K562 (cell line): ENCODE data around the gene HOXC11. TPM values are rescaled to one million over a fixed set of nuclear protein-coding genes. Genes with fewer than 3 reads are reported as not detected.

Source experiments
- ATAC-seq: fragments of 200-7000 bp; cut with Tn5 transposase; 3 replicates; pipeline ENCODE4 v1.9.1; 2020; ENCODE audit warnings: moderate library complexity
- BruUV-seq: library from RNA; stranded (reverse); fragments of 400-500 nt; replicated peaks from 2 replicates; lab custom pipeline; 2021; lab: Mats Ljungman, UMichigan
- CTCF ChIA-PET: fragments of 300-600 bp; formaldehyde crosslinking; extraction: SDS; loops from one replicate; lab custom pipeline; 2021; ENCODE audit warnings: low intra/inter-chr PET ratio; lab: Yijun Ruan, JAX
- POLR2A ChIA-PET: fragments of 300-600, 350-650 bp; sonication (Branson Sonifier 250); formaldehyde crosslinking; extraction: SDS; loops from one replicate; lab custom pipeline; 2021; ENCODE audit warnings: antibody characterized with exemption, inconsistent platforms; lab: Yijun Ruan, JAX
- DNase-seq, 4 experiments: peaks; one replicate each; pipeline versions ENCODE4 v3.0.0 to v3.0.0-alpha.2; 2011 to 2018; ENCODE audit warnings: low spot score in 3 of 4, mixed read lengths in 3 of 4; ENCODE audit errors: extremely low read depth in 1 of 4
- FAIRE-seq: peaks from 2 replicates; lab custom pipeline; 2011; peaks lifted over from hg19 to GRCh38; lab: Jason Lieb, UNC
- H2AFZ ChIP-seq: 2 replicates; pipeline ENCODE4 v1.6.0; 2011; ENCODE audit warnings: low read depth, low read length, control low read depth, inconsistent platforms
- H3K27ac ChIP-seq: fragments of 200-600 bp; 3 replicates; pipeline ENCODE4 v1.8.0; 2011; ENCODE audit warnings: low read depth, mild to moderate bottlenecking, control low read depth, inconsistent platforms, low read length, moderate library complexity, mixed read lengths; ENCODE audit errors: extremely low read depth
- H3K27me3 ChIP-seq, 2 experiments: fragments of 300-600 bp in 1 of 2; 2 replicates in 1 of 2; 3 replicates in 1 of 2; pipeline versions ENCODE4 v1.6.0 to v1.8.0; 2011; ENCODE audit warnings: inconsistent platforms in 2 of 2, low read length in 2 of 2, mild to moderate bottlenecking in 1 of 2, mixed read lengths in 1 of 2, moderate library complexity in 1 of 2; ENCODE audit not compliant: control insufficient read depth in 2 of 2, insufficient read depth in 2 of 2
- H3K36me3 ChIP-seq: fragments of 300-600 bp; 3 replicates; pipeline ENCODE4 v1.8.0; 2011; ENCODE audit warnings: mild to moderate bottlenecking, low read length, inconsistent platforms; ENCODE audit not compliant: control insufficient read depth, insufficient read depth
- H3K4me1 ChIP-seq, 2 experiments: fragments of 200-600 bp in 1 of 2; replicated peaks in 1 of 2; 2 replicates in 1 of 2; 3 replicates in 1 of 2; pipeline versions ENCODE4 v1.5.1 to v1.8.0; 2011; ENCODE audit warnings: inconsistent platforms in 2 of 2, low read length in 2 of 2, mild to moderate bottlenecking in 1 of 2, mixed read lengths in 1 of 2, moderate library complexity in 1 of 2; ENCODE audit not compliant: control insufficient read depth in 2 of 2, insufficient read depth in 2 of 2
- H3K4me2 ChIP-seq: 2 replicates; pipeline ENCODE4 v1.6.1; 2011; ENCODE audit warnings: low read length, control low read depth, inconsistent platforms, mixed read lengths; ENCODE audit not compliant: insufficient read depth
- H3K4me3 ChIP-seq: fragments of 200-600 bp; sonication (generic), shearing (Covaris generic); 2 replicates; pipeline ENCODE4 v1.5.1; 2016; ENCODE audit warnings: control low read depth, inconsistent platforms
- H3K79me2 ChIP-seq: fragments of 200-600 bp; 3 replicates; pipeline ENCODE4 v1.8.0; 2011; ENCODE audit warnings: low read length, inconsistent platforms; ENCODE audit not compliant: control insufficient read depth, insufficient read depth
- H3K9ac ChIP-seq, 2 experiments: 2 replicates each; pipeline versions ENCODE4 v1.6.0 to v1.6.1; 2011; ENCODE audit warnings: low read depth in 2 of 2, low read length in 2 of 2, control low read depth in 1 of 2, inconsistent platforms in 1 of 2, mild to moderate bottlenecking in 1 of 2, mixed read lengths in 1 of 2; ENCODE audit not compliant: insufficient read depth in 1 of 2
- H3K9me1 ChIP-seq: one replicate; pipeline ENCODE4 v1.6.0; 2011; ENCODE audit warnings: inconsistent platforms, mild to moderate bottlenecking, low read length, moderate library complexity; ENCODE audit not compliant: control insufficient read depth, insufficient read depth
- H3K9me3 ChIP-seq: replicated peaks from 2 replicates; pipeline ENCODE4 v1.5.1; 2011; ENCODE audit warnings: low read depth, low read length, inconsistent platforms; ENCODE audit not compliant: control insufficient read depth, insufficient read depth
- H4K20me1 ChIP-seq: replicated peaks from 2 replicates; pipeline ENCODE4 v1.6.1; 2011; ENCODE audit warnings: low read length, inconsistent platforms, mixed read lengths; ENCODE audit not compliant: control insufficient read depth, insufficient read depth
- BACH1 ChIP-seq: fragments of 200-800 bp; sonication (Bioruptor generic); IDR thresholded peaks from 2 replicates; pipeline ENCODE4 v1.6.1; 2016; ENCODE audit warnings: missing genetic modification characterization, missing compliant biosample characterization
- DDX20 ChIP-seq: fragments of 450-650 bp; IDR thresholded peaks from 2 replicates; pipeline ENCODE4 v1.6.1; 2016; ENCODE audit warnings: missing genetic modification characterization, low read depth, mild to moderate bottlenecking, missing compliant biosample characterization, moderate library complexity
- HLTF ChIP-seq: fragments of 450-650 bp; IDR thresholded peaks from 2 replicates; pipeline ENCODE4 v1.6.1; 2016
- RBM22 ChIP-seq: fragments of 200-400 bp; formaldehyde crosslinking; IDR thresholded peaks from 2 replicates; pipeline ENCODE4 v1.6.1; 2018; ENCODE audit warnings: low read length, low read depth; ENCODE audit not compliant: poor library complexity, severe bottlenecking
- ZNF77 ChIP-seq: fragments of 250-450 bp; sonication (Bioruptor Pico); IDR thresholded peaks from 2 replicates; pipeline ENCODE4 v1.5.0; 2020
- WGBS: fragments of 100-300 bp; shearing (Covaris generic); methylation state at CpG from one replicate; pipeline ENCODE4 v1.1.6; 2016; ENCODE audit warnings: low coverage, mixed read lengths; ENCODE audit not compliant: insufficient coverage; ENCODE audit errors: missing lambda C conversion rate; 5-methylcytosine and 5-hydroxymethylcytosine counted together
- in situ Hi-C: fragments of 300-500 bp; cut with MboI; formaldehyde crosslinking; loops from 4 replicates; pipeline ENCODE4 v1.15.0; 2018; ENCODE audit warnings: inconsistent platforms, mixed read lengths
- intact Hi-C: fragments of 100-400 bp; cut with micrococcal nuclease; formaldehyde crosslinking; loops from 2 replicates; pipeline ENCODE4 v1.14.2; 2022
- polyA plus RNA-seq, 8 experiments: library from polyadenylated mRNA; depleted of rRNA in 4 of 8; stranded (reverse) in 5 of 8; unstranded in 3 of 8; fragments of >200 nt; fragmentation: Nextera tagmentation in 2 of 8; fragmentation: Illumina TruSeq in 1 of 8; extraction: Ambion mirVana in 2 of 8; extraction: Trizol in 1 of 8; gene quantifications; 2 replicates each; pipeline versions ENCODE4 v1.2.1 to v1.2.3, GENCODE V29; 2011 to 2014; ENCODE audit warnings: inconsistent platforms in 1 of 8, missing spikeins in 1 of 8
- total RNA-seq, 7 experiments: library from RNA; depleted of rRNA in 6 of 7; stranded (reverse); fragments of >200 nt in 6 of 7; fragmentation: Illumina TruSeq in 2 of 7; extraction: Trizol in 2 of 7; gene quantifications; 2 replicates each; pipeline versions ENCODE4 v1.2.1 to v1.2.3, GENCODE V29; 2011 to 2021; ENCODE audit warnings: low replicate concordance in 1 of 7
- TF ChIP-seq, protein P1 (sequence below), 2 experiments: IDR thresholded peaks; 2 replicates each; pipeline ENCODE4 v1.6.1; 2011; ENCODE audit warnings: borderline replicate concordance in 1 of 2, control low read depth in 1 of 2, low read depth in 1 of 2, low read length in 1 of 2, mild to moderate bottlenecking in 1 of 2, mixed read lengths in 1 of 2, moderate library complexity in 1 of 2; ENCODE audit not compliant: insufficient read depth in 1 of 2, insufficient read length in 1 of 2, poor library complexity in 1 of 2, severe bottlenecking in 1 of 2; ENCODE audit errors: extremely low read depth in 1 of 2
- TF ChIP-seq, protein P2 (sequence below): fragments of 250-450 bp; sonication (Bioruptor Pico); IDR thresholded peaks from 2 replicates; pipeline ENCODE4 v1.4.0; 2020; ENCODE audit warnings: mild to moderate bottlenecking, moderate library complexity, borderline replicate concordance
- TF ChIP-seq, protein P3 (sequence below): IDR thresholded peaks from 3 replicates; pipeline ENCODE4 v1.6.1; 2011; ENCODE audit warnings: borderline replicate concordance, mild to moderate bottlenecking; ENCODE audit not compliant: insufficient read length, insufficient read depth
- TF ChIP-seq, protein P4 (sequence below): IDR thresholded peaks from 2 replicates; pipeline ENCODE4 v1.6.1; 2016; ENCODE audit warnings: missing genetic modification characterization, missing compliant biosample characterization

Gene HOXC11
- total and polyA plus RNA-seq, 9 of the 15 experiments (the other 6 are each of a cell fraction or from before 2014, with no cell fraction given): not detected

DNA sequence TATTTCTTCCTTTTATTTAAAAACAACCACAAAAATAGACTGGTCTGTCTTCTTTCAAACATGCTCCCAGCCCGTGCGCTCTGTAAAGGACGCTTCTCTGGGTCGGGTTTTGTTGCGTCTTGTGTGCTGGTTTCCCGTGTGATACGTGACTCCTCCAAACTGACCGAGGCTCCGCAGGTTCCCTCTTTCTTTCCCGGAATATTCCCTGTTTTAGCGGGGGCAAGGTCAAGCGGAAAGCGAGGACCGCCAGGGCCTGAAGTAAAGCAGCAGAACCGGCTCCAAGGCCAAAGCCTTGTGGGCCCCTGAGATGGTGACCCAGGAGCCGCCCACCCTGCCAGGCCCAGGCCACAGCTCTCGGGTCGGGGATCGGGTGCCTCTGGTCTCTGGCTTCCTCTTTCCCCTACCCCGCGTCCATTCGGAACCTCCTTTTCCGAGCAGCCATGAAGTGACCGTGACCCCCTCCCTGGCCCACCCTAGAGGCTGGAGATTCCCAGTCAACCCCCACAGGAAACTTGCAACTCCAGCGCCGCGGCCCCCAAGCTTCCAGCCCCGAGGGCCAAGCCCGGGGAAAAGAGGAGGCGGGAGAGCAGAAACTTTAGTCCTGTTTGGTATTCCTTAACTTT lies 11.1 kb downstream of the HOXC11 start:
- 56% methylated on average over 20 of the region's 30 CpGs for WGBS
- no peak overlapping the region for H3K27ac ChIP-seq
- ATAC-seq (no peak), DNase-seq (no peak), FAIRE-seq (no peak)
- H3K79me2 ChIP-seq: no peaks in the 10 kb centered on the region
- POLR2A ChIA-PET: interaction anchor here (1.0 to 1.2 kb wide), 2 partner anchors 17 to 212 kb away, joined by 3 to 4 read pairs; no protein-coding TSS in a partner anchor
- no peak overlapping the region for H3K4me3 ChIP-seq
- intact Hi-C loops (loop anchor here (1.0 to 10.0 kb wide), 3 partner anchors 21 to 381 kb away; partner anchors contain the start of gene GPR84), in situ Hi-C loops (loop anchor here (10.0 kb wide), 1 partner anchor 381 kb away; the partner anchor contains the start of gene GPR84)
- H3K4me2 ChIP-seq: no peak overlapping the region
- CTCF ChIA-PET: interaction anchor here (1.1 to 3.9 kb wide), 8 partner anchors 20 to 396 kb away, joined by 3 to 26 read pairs (median 8); no protein-coding TSS in a partner anchor
- peaks cover 20 to 39% of the 10 kb centered on the region in 2 experiments for H3K4me1 ChIP-seq
- H3K36me3 ChIP-seq: no peaks in the 10 kb centered on the region
- no peaks in the 10 kb centered on the region for H3K9me3 ChIP-seq
- no peaks in the 10 kb centered on the region for H3K9me1 ChIP-seq
- H3K27me3 ChIP-seq: peaks cover 22 to 27% of the 10 kb centered on the region in 2 experiments
- H4K20me1 ChIP-seq: no peaks in the 10 kb centered on the region; the same call in 1 of the 2 replicates
- H2AFZ ChIP-seq: no peak overlapping the region
- no peak overlapping the region; a peak in 1 of 4 replicates for H3K9ac ChIP-seq
- BruUV-seq: no TSS peak
- TF ChIP-seq DDX20 (no peak), BACH1 (tag) (no peak), RBM22 (no peak), ZNF77 (CRISPR knock-in tag) (no peak), HLTF (no peak)
- TF ChIP-seq, protein P1, sequence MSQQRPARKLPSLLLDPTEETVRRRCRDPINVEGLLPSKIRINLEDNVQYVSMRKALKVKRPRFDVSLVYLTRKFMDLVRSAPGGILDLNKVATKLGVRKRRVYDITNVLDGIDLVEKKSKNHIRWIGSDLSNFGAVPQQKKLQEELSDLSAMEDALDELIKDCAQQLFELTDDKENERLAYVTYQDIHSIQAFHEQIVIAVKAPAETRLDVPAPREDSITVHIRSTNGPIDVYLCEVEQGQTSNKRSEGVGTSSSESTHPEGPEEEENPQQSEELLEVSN (IDR thresholded peaks at IDR 0.05; ENCODE audit: borderline replicate concordance in 1 of 2, extremely low read depth in 1 of 2, insufficient read depth in 1 of 2, insufficient read length in 1 of 2, low read depth in 1 of 2, low read length in 1 of 2, poor library complexity in 1 of 2, severe bottlenecking in 1 of 2): no peak
- TF ChIP-seq, protein P2, sequence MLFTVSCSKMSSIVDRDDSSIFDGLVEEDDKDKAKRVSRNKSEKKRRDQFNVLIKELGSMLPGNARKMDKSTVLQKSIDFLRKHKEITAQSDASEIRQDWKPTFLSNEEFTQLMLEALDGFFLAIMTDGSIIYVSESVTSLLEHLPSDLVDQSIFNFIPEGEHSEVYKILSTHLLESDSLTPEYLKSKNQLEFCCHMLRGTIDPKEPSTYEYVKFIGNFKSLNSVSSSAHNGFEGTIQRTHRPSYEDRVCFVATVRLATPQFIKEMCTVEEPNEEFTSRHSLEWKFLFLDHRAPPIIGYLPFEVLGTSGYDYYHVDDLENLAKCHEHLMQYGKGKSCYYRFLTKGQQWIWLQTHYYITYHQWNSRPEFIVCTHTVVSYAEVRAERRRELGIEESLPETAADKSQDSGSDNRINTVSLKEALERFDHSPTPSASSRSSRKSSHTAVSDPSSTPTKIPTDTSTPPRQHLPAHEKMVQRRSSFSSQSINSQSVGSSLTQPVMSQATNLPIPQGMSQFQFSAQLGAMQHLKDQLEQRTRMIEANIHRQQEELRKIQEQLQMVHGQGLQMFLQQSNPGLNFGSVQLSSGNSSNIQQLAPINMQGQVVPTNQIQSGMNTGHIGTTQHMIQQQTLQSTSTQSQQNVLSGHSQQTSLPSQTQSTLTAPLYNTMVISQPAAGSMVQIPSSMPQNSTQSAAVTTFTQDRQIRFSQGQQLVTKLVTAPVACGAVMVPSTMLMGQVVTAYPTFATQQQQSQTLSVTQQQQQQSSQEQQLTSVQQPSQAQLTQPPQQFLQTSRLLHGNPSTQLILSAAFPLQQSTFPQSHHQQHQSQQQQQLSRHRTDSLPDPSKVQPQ (CRISPR knock-in tag): no peak
- TF ChIP-seq, protein P3, sequence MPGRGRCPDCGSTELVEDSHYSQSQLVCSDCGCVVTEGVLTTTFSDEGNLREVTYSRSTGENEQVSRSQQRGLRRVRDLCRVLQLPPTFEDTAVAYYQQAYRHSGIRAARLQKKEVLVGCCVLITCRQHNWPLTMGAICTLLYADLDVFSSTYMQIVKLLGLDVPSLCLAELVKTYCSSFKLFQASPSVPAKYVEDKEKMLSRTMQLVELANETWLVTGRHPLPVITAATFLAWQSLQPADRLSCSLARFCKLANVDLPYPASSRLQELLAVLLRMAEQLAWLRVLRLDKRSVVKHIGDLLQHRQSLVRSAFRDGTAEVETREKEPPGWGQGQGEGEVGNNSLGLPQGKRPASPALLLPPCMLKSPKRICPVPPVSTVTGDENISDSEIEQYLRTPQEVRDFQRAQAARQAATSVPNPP: no peak
- TF ChIP-seq, protein P4, sequence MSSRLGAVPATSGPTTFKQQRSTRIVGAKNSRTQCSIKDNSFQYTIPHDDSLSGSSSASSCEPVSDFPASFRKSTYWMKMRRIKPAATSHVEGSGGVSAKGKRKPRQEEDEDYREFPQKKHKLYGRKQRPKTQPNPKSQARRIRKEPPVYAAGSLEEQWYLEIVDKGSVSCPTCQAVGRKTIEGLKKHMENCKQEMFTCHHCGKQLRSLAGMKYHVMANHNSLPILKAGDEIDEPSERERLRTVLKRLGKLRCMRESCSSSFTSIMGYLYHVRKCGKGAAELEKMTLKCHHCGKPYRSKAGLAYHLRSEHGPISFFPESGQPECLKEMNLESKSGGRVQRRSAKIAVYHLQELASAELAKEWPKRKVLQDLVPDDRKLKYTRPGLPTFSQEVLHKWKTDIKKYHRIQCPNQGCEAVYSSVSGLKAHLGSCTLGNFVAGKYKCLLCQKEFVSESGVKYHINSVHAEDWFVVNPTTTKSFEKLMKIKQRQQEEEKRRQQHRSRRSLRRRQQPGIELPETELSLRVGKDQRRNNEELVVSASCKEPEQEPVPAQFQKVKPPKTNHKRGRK (tag): no peak
